CD4-positive, alpha-beta T cell treated with Interleukin-10 for 1 hour (primary cell): ENCODE results near the gene LRP1B.

ENCODE experiments used
- DNase-seq: peaks from one replicate; pipeline ENCODE4 v3.0.0-alpha.2; 2020

The LRP1B gene

DNA sequence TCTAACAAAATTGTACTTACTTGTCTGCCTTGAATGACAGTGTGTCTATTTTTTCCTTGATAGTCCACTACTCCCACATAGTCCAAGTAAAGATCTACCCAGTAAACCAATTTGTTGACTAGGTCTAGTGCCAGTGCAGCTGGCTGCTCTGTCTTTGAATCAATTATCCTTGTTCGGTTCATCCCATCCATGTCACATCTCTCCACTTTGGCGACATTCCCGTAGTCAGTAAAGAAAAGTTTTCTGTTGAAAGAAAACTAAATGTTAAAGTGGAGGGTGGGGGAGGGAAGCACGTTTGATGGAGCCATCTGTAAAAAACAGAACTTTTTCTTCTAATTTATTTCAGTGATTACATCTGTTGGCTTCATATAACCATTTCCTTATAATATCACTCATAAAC, 1068.8 kb downstream of the LRP1B start:
- DNase-seq: no peak

DNA sequence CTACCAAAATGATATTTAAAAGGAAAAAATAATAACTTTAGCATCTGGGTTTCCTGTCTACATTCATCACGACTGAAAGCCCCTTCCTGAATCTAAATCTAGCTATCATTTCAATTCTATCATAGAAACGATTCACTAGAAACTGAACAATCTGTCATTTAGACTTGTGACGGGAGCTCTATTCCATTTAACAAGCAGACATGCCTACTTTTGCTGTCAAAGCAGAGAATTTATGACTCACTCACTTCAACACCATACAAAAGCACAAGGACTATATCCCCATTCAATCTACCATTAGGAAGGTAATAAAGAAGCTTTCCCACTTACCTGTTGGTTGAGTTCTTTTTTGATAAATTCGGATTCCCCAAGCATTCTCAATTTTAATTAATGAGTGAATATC, 1072.3 kb downstream of the LRP1B start:
- DNase-seq: no peak

DNA sequence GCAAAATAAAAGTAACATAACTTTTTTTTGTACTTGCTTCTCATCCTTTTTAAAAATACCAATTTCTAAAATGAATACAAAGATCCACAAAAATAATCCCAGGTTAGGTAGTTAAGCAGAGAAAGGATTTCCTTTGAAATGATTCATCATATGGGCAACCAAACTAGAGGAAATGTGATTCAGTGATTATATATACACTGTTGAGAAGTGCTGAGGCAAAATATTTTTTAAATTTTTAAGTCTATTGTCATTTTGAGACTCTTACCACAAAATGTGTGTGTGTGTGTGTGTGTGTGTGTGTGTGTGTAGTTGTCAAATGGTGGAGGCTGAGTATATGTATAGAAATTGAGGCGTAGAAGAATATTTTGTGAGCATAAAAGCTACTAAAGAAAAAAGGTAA, 1075.3 kb downstream of the LRP1B start:
- DNase-seq: no peak

DNA sequence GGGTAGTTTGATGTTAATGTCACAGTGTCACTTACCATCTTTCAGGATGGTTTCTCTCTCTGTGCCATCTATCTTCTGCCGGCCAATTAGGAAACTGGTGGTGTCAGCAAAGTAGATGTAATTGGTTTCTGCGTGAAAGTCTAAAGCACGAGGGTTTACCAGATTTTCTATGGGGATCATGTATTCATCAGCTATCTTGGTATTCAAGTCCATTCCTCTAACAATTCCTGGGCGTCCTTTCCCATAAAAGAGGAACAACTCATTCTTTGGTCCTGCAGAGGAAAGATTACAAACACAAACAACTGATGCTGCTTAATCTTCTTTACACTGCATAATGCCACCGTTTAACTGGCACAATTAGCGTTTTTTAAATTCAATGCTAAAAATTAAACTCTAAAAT, 1081.9 kb downstream of the LRP1B start:
- DNase-seq: no peak

DNA sequence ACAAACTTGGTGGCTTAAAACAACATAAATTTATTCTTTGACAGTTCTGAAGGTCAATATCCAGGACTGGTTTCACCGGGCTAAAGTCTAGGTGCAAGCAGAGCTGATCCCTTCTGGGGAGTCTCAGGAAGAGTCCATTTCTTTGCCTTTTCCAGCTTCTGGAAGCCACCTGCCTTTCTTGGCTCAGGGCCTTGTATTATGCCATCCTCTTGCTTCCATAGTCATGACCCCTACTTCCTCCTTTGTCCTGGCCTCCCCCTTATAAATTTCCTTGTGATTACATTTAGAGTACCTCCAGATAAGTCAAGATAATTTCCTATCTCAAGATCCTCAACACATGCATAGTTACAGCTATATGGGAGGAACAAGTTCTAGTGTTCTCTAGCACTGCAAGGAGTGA, 1089.5 kb downstream of the LRP1B start:
- DNase-seq: no peak

DNA sequence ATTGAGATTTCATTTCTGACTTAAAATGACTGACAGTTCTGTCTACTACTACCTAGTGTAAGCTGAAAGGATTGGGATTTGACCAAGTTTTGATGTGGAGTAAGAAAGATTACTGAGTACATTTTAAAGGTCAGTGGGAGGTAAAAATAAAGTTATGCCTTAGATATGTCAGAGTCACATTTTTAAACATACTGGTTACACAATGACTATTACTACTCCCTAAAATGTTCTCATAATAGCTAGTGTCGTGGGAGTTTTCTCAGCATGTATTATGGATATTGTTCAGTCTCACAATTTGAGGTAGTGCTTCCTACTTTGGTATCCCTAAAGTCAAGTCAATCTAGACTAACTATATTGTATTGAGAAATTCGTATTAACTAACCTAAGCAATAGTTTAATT, 1092.5 kb downstream of the LRP1B start:
- no peak for DNase-seq

DNA sequence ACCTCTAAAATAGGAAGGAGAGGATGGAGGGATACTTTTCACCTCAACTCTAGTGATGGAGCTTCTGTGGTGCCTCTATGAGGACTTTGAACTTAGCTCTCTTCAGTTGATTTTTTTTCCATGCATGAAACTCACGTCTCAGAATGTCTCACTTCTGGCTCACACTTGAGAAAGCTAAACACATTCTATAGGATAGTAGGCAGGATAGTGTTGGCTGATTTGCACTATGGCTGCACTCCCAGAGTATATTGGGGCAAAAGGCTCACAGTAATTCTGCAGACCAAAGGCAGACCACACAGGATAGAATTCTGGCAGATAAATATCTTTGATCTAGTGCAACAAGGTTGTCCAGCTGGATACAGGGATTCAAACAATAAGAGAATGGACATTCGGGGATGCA, 1093.5 kb downstream of the LRP1B start:
- no peak for DNase-seq

DNA sequence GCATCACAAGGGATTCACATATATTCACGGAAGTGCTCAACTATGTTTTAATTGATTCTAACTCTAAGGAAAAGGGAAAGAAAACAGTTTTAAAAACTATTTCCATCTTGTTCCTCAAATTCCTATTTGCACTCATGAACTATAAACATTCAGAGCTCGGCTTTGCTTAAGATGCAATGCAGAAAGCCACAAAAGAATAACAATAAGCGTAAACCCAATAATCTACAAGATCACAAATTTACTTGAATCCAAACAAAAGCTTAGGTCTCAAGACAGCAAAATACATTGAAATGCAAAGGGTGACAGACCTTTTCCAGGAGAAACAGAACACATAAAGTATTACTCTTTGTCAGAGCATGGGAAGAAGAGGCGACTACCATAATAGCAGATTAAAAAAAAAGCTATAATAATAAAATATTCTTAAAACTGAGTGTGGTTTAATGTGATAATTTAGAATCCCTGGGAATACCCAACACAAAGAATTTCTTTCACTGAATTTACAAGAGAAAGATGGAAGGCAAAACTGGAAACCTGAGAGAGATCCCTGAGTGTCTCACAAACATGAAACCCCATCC, 1094.9 kb downstream of the LRP1B start:
- DNase-seq: no peak

DNA sequence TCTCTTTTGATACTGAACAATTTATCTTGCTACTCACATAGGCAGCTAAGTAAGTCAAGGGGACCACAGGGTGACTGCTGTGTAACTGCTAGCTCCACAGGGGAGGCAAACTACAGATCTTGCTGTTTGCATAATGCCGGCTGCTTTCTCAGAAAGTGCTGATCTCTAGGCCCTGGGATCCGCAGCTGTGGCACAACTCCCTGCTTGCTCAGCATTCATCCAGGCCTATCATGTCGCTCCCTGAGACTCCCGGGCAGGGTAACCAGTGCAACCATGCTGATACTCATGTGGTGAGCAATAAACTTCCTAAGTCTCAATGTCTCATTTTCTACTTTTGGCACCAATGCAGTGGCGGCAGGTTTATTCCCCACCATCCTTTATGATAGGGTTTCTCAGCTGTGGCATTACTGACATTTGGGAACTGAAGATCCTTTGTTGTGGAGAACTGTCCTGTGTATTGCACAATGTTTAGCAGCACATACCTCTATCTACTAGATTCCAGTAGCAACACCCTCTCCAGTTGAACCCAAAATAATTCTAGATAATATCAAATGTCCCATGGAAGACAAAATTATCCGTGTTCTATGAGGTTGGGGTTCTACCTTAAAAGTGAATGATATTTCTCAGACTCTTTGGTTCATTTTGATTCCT, 1101.3 kb downstream of the LRP1B start:
- DNase-seq: no peak

DNA sequence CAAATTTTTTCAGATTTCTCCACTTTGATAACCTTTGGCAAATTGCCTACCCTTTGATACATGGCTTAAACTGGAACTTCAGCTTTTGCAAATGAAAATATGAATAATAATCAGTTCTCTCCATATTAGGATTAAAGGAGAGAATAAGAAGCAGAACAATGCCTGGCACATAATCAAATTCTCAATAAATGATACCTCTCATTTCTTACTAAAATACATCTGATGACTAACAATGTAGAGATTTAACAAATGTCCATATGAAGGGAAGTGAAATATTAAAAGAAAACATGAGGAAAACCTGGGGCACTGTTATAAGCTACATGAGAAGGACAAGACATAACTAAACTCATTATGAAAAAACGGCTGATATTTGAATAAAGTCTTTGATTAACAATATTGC, 1103.6 kb downstream of the LRP1B start:
- no peak for DNase-seq

DNA sequence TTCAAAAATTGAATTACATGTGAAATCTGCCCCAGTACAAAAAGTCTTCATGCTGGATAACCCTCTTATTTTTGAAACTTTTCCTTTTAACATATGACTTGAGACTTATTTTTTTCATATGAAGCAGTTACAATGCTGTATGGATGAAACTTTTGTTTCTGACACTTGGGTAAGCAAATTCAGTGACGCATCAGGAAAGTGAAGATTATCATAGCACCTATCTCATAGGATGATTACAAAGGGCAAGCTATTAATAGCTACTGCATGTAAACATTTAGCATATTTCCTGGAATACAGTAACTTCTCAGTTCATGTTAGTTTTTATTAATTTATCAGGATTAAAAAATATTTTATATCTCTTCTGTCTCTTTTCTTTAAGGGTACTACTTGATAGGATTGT, 1109.2 kb downstream of the LRP1B start:
- no peak for DNase-seq

DNA sequence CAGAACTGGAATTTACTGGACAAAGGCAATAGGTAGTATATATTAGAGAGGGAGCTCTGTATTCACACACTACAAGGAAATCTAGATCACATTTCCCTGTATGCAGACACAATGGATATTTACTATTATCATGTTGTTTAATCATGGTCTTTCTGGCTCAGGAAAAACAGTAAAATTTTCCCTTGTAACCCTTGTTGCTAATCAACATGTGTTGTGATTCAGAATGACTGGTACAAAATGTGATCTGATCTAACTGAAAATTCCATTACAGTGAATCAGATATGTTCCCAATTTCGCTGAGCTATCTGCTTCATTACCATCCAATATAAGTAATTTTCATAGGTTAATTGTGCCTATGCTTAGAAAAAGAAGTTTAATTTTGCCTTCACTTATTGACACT, 1109.7 kb downstream of the LRP1B start:
- DNase-seq: no peak

DNA sequence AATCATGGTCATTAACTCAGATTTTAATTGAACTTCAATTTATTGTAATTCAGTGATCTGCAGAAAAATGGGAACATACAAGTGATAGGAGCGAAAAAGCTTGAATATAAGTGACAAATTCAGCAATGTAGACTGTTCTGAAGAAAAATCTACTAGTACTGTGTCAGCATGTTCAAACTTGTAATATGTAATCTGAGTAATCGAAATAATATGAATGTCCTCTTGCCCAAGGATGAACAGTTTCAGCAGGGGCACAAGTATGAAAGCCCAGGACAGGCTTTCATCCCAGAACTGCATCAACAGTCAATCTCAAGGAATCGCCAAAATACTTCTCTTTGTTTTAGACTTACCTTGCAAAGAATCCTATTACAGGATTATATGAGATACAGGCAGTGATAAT, 1110.5 kb downstream of the LRP1B start:
- no peak for DNase-seq

DNA sequence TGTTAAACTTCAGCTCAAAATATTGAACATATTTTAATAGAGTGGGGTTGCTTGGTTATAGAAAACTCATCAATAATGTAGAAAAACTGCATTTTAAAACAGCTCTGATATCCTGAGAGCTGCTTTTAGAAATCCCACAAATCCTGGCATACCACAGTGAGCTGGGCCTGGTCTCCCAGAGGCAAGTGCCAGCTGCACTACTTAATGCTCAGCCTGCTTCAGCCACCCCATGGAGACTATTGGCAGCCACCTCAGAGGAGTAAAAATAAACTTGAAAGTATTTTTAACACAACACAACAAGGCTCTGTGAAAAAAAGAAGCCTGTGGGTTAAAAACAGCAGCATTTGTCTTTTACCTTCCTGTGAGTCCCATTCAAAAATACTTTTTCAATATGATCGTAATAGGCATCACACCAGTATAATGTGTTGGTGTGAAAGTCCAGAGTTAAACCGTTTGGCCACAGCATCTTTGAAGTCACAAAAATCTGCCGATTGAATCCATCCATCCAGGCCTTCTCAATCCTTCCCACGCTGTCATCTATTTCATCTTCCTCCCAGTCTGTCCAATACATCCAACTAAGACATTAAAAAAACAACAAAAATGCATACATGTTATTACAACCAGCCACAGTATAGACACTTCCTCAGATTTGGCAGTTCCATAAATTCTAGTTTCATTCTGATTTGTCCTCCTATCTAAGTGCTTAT, 1115.3 kb downstream of the LRP1B start:
- no peak for DNase-seq

DNA sequence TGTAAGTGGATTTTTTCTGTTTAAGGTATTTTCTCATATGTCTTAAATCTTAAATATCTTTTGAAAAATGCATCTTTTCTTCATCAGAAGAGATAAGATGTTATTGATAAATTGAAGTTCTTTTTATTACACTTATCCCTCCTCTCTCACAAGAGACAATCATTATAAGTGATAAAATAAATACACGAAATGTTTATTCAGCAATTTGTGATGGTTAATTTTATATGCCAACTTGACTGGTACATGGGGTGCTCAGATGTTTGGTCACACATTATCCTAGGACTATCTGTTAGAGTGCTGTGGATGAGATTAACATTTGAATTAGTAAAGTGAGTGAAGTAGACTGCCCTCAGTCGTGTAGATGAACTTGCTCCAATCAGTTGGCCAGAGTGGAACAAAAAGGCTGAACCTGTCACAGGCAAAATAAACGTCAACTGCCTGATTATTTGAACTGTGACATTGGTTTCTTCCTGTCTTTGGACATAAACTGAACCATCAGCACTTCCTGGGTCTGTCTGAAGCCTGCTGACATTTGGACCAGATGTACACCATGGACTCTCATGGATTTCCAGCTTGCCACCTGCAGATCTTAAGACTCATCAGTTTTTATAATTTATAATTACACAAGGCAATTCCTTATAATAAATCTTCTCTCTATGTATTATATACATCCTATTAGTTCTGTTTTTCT, 1126.7 kb downstream of the LRP1B start:
- no peak for DNase-seq

DNA sequence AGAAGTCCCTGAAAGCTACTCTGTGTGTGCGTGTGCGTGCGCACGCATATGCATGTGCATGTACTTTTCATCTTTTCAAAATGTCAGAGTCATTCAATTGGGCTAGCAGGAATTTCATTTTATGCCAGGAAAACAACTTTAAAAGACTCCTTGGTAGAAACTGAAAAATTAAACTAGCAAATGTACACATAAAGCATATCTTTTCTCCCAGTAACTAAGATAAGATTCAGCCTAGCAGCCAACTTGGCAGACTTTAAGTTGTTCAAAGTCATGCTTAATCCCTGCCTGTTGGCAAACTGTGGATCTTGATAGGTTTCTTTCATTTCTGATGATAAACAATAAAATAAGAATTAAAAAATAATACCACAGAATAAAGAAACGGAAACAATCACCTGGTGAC, 1129.1 kb downstream of the LRP1B start:
- no peak for DNase-seq

DNA sequence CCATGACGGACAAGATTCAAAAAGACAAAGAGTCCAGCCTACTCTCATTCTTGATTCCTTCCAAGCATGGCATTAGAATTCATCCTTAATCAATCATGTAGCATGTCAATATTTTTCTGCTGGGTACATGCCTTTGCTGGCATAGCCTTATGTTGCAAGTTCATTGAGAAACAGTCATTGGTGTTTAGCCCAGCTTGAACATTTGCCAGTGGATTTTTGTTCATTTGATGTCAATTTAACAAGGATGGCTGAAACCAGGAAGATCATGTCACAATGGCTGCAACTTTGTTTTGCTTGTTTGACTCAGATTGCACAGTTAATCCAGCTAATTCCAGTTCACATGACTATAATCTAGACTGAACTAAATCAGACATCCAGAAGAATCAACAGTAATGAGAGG, 1132.2 kb downstream of the LRP1B start:
- no peak for DNase-seq

DNA sequence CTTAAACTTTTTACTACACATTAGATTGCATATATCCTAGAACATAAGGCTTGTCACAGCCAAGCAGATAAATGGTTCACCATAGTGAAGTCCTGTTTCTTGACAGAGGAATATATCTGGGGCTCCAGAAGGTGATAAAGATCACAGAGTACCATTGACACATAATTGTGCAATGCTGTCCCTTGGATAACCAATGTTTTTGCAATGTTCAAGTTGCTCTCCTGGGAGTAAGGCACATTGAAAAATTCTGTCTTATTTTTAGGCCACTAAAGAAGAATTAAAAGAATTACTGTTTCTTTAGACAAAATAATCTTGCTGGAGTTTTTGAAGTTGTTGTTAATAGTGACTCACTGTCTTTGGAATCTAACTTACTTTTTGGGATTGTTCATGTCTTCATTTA, 1132.8 kb downstream of the LRP1B start:
- no peak for DNase-seq

DNA sequence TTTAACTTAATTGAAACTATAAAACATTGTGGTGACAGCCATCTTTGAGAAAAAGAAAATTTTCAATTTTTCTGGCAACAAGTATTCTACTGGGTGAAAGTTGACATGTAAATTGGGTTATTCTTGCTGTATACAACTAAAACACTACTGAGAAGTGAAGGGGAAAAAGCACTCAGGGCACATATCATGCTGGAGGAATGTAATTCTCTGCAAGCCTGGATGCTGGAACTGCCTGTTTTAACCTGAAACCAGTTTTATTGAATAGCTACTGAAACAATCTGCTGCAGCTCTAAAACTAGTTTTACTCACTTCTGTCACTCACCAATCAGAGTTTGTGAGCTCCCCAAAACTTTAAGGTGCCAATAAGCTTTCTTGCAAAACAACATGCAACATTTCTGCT, 1136.0 kb downstream of the LRP1B start:
- no peak for DNase-seq

DNA sequence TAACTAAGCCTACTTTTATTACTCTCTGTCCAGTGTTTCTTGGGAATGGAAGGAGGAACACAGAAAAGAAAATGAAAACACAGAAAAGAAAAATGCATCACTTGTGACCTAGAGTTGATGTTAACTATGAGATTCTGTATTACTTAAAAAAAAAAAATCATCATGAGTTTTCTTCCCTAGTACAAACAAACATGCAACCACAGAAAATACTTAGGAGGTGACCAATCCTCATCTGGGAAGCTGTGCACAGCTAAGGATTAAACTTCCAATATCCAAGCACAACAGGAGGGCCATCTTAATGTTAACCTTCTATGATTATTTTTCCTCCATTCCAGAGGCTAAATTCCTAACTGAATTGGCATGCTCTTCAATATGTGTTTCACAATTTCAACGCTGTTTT, 1140.4 kb downstream of the LRP1B start:
- no peak for DNase-seq

DNA sequence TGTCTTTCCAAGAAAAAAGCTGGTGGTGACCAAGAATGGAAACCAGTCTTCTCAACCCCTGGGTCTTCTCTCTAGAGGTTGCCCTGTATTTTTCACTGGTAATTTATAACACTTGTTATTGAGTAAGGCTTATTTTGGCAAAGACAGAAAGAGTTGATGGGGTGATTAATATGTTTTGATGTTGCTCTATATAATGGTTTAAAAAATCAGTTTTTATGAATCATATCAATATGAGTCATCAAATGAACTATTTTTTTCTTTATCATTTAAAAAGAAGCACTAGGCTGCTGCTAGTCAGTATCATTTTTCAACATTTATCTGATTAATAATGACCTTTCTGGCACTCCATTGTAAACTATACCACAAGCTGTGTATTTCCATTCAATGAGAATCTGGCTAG, 1142.2 kb downstream of the LRP1B start:
- no peak for DNase-seq

DNA sequence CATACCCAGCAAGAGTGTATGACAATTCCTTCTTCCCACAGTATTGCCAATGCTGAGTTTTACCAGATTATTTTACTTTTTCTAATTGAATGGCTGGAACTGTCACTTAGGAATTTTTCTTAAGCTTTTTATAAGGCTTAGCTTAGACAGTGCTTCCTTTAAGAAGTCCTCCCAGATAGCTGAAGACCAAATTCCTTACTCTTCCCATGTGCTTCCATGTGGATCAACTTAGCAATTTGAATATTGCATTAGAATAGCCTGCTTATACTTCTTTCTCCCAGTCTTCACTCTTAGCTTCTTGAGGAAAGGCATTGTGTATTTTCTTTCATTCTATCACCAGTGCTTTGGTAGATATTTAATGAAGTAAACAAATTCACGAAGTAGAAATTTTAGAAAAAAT, 1144.4 kb downstream of the LRP1B start:
- no peak for DNase-seq

DNA sequence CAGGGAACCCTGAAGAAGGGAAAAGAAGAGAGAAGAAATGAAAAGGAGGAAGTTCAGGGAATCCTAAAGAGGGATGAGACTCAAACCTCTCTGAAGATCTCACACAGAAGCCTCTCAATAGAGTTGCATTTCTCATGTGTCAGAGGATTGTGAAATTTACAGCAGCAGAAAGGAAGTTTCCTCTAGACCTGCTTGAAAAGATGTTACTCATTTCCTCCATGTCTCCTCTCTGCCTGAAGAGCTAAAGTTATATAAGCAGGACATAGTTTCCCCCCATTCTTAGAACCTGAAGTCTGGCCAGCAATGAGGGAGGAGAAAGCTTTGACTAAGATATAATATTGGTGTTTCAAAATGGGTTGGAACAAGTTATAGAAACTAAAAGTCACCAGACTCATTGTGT, 1155.6 kb downstream of the LRP1B start:
- no peak for DNase-seq

DNA sequence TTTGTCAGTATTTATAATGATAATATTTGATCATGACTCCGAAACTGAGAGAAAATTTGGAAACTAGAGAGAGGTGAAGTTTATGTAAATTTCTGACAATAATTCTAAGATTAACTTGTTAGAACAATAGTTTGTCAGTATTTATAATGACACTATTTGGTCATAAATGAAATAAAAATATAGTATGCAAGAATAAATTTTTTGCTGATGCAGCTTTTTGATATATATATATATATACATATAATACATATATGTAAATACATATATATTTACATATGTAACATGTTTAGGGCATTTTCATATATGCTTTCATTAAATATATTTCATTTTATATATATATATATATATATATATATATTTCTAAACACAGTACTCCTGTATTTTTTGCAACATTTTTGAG, 1158.1 kb downstream of the LRP1B start:
- no peak for DNase-seq
